HCT116 (cell line): Measurements from ENCODE around the gene HYAL1. TPM values are rescaled to one million over a fixed set of nuclear protein-coding genes. Genes with fewer than 3 reads are reported as not detected.

Experiments
- ATAC-seq: fragments of 200-7000 bp; cut with Tn5 transposase; 2 replicates; pipeline ENCODE4 v1.9.1; 2020; ENCODE audit warnings: mild to moderate bottlenecking, moderate library complexity
- BruUV-seq: library from RNA; stranded (reverse); fragments of 400-500 nt; replicated peaks from 2 replicates; lab custom pipeline; 2021; lab: Mats Ljungman, UMichigan
- CTCF ChIA-PET: fragments of 300-600 bp; sonication (Branson Sonifier 250); formaldehyde crosslinking; loops from one replicate; lab custom pipeline; 2021; ENCODE audit warnings: antibody characterized with exemption; lab: Charles Lee
- POLR2A ChIA-PET: fragments of 300-600, 350-600 bp; sonication (Branson Sonifier 250); formaldehyde crosslinking; loops from one replicate; lab custom pipeline; 2021; ENCODE audit warnings: antibody characterized with exemption; lab: Charles Lee
- RAD21 ChIA-PET, 2 experiments: fragments of 300-600 bp; sonication (Branson Sonifier 250); formaldehyde crosslinking; loops; one replicate each; lab custom pipeline; 2023; ENCODE audit warnings: low total read pairs in 2 of 2; ENCODE audit not compliant: uncharacterized antibody in 2 of 2, unreplicated experiment in 2 of 2, low non-redundant PET in 1 of 2; lab: Charles Lee
- DNase-seq: peaks from one replicate; pipeline ENCODE4 v3.0.0-alpha.2; 2010; ENCODE audit warnings: low read depth, low spot score
- H2AFZ ChIP-seq: fragments of 200-600 bp; shearing (Covaris generic), sonication (generic); 2 replicates; pipeline ENCODE4 v1.6.1; 2017; ENCODE audit warnings: low read depth, mixed run types, mixed read lengths, antibody characterized with exemption, low read length; ENCODE audit not compliant: poor library complexity, severe bottlenecking
- H3K27ac ChIP-seq: 2 replicates; pipeline ENCODE4 v1.5.1; 2012; ENCODE audit warnings: low read depth, low read length
- H3K27me3 ChIP-seq: fragments of 200-600 bp; sonication (generic); 2 replicates; pipeline ENCODE4 v1.6.1; 2016; ENCODE audit warnings: mixed run types, low read length, mixed read lengths; ENCODE audit not compliant: insufficient read depth
- H3K36me3 ChIP-seq, 2 experiments: fragments of 200-500 bp in 1 of 2; fragments of 200-600 bp in 1 of 2; sonication (Bioruptor generic) in 1 of 2; sonication (generic) in 1 of 2; 2 replicates each; pipeline versions ENCODE4 v1.5.1 to v1.6.1; 2014 to 2016; ENCODE audit warnings: low read length in 2 of 2, inconsistent platforms in 1 of 2, mixed read lengths in 1 of 2, mixed run types in 1 of 2; ENCODE audit not compliant: insufficient read depth in 2 of 2, control insufficient read depth in 1 of 2
- H3K4me1 ChIP-seq, 2 experiments: fragments of 200-600 bp in 1 of 2; sonication (generic) in 1 of 2; 2 replicates each; pipeline versions ENCODE4 v1.5.1 to v1.6.1; 2012 to 2017; ENCODE audit warnings: low read length in 2 of 2, inconsistent platforms in 1 of 2, mild to moderate bottlenecking in 1 of 2, mixed read lengths in 1 of 2, mixed run types in 1 of 2, moderate library complexity in 1 of 2; ENCODE audit not compliant: insufficient read depth in 2 of 2, control insufficient read depth in 1 of 2
- H3K4me2 ChIP-seq: fragments of 200-600 bp; sonication (generic); 2 replicates; pipeline ENCODE4 v1.6.1; 2017; ENCODE audit warnings: mixed run types, low read length, mixed read lengths
- H3K4me3 ChIP-seq, 2 experiments: fragments of 200-600 bp in 1 of 2; sonication (generic) in 1 of 2; replicated peaks in 1 of 2; 2 replicates each; pipeline ENCODE4 v1.5.1; 2011 to 2016; ENCODE audit warnings: low read length in 2 of 2, control low read depth in 1 of 2, low read depth in 1 of 2, mild to moderate bottlenecking in 1 of 2, mixed read lengths in 1 of 2, mixed run types in 1 of 2
- H3K79me2 ChIP-seq: fragments of 200-600 bp; sonication (generic); 2 replicates; pipeline ENCODE4 v1.6.1; 2017; ENCODE audit warnings: mild to moderate bottlenecking, mixed run types, low read length, moderate library complexity, mixed read lengths; ENCODE audit not compliant: insufficient read depth
- H3K9ac ChIP-seq: fragments of 200-600 bp; sonication (generic); 2 replicates; pipeline ENCODE4 v1.6.1; 2016; ENCODE audit warnings: low read length, mixed read lengths
- H3K9me2 ChIP-seq: fragments of 200-600 bp; sonication (generic), shearing (Covaris generic); 2 replicates; pipeline ENCODE4 v1.6.1; 2017; ENCODE audit warnings: mixed run types, mild to moderate bottlenecking, moderate library complexity; ENCODE audit not compliant: insufficient read depth
- H3K9me3 ChIP-seq, 2 experiments: fragments of 200-500 bp in 1 of 2; fragments of 200-600 bp in 1 of 2; sonication (Bioruptor generic) in 1 of 2; sonication (generic) in 1 of 2; 2 replicates each; pipeline ENCODE4 v1.6.1; 2014 to 2017; ENCODE audit warnings: low read length in 2 of 2, mixed read lengths in 2 of 2, inconsistent platforms in 1 of 2, low read depth in 1 of 2, mild to moderate bottlenecking in 1 of 2, mixed run types in 1 of 2, moderate library complexity in 1 of 2; ENCODE audit not compliant: control insufficient read depth in 1 of 2, insufficient read depth in 1 of 2
- H4K20me1 ChIP-seq: fragments of 200-600 bp; sonication (generic), shearing (Covaris generic); 2 replicates; pipeline ENCODE4 v1.6.1; 2017; ENCODE audit warnings: mixed run types, mild to moderate bottlenecking, moderate library complexity; ENCODE audit not compliant: insufficient read depth
- CBX3 ChIP-seq: IDR thresholded peaks from 2 replicates; pipeline ENCODE4 v1.6.1; 2012; ENCODE audit warnings: low read depth
- CEBPB ChIP-seq: IDR thresholded peaks from 2 replicates; pipeline ENCODE4 v1.6.1; 2012; ENCODE audit warnings: low read depth
- EGR1 ChIP-seq: IDR thresholded peaks from 2 replicates; pipeline ENCODE4 v1.6.1; 2012; ENCODE audit warnings: low read depth
- ELF1 ChIP-seq: IDR thresholded peaks from 2 replicates; pipeline ENCODE4 v1.6.1; 2012; ENCODE audit warnings: low read depth, borderline replicate concordance
- FOSL1 ChIP-seq: IDR thresholded peaks from 2 replicates; pipeline ENCODE4 v1.6.1; 2012; ENCODE audit warnings: low read depth
- JUND ChIP-seq: IDR thresholded peaks from 2 replicates; pipeline ENCODE4 v1.6.1; 2012
- MAX ChIP-seq: IDR thresholded peaks from 2 replicates; pipeline ENCODE4 v1.6.1; 2012
- POLR2A ChIP-seq: IDR thresholded peaks from 2 replicates; pipeline ENCODE4 v1.7.0; 2011; ENCODE audit warnings: borderline replicate concordance; ENCODE audit not compliant: insufficient read depth, insufficient read length; ENCODE audit errors: extremely low read depth
- RAD21 ChIP-seq: IDR thresholded peaks from 2 replicates; pipeline ENCODE4 v1.6.1; 2012; ENCODE audit warnings: low read depth, mild to moderate bottlenecking
- SIN3A ChIP-seq: IDR thresholded peaks from 2 replicates; pipeline ENCODE4 v1.6.1; 2012; ENCODE audit warnings: low read depth
- ZBTB33 ChIP-seq: IDR thresholded peaks from 2 replicates; pipeline ENCODE4 v1.6.1; 2011; ENCODE audit warnings: mild to moderate bottlenecking, low read length, moderate library complexity; ENCODE audit not compliant: insufficient replicate concordance; ENCODE audit errors: extremely low read depth
- ZFX ChIP-seq: fragments of 450-650 bp; IDR thresholded peaks from 2 replicates; pipeline ENCODE4 v1.6.1; 2017
- ZNF274 ChIP-seq: fragments of 200-500 bp; sonication (Bioruptor generic); IDR thresholded peaks from 2 replicates; pipeline ENCODE4 v1.6.1; 2014; ENCODE audit warnings: mild to moderate bottlenecking, low read depth, low read length, inconsistent platforms
- intact Hi-C: fragments of 100-400 bp; cut with micrococcal nuclease; formaldehyde crosslinking; loops from 2 replicates; pipeline ENCODE4 v1.10.0; 2022
- total RNA-seq: library from RNA; stranded (reverse); gene quantifications from one replicate; pipeline ENCODE4 v1.2.1, GENCODE V29; 2021; ENCODE audit not compliant: unreplicated experiment

HYAL1 gene
- total RNA-seq, 1 experiment from 2014 or later: 6.1 TPM

DNA sequence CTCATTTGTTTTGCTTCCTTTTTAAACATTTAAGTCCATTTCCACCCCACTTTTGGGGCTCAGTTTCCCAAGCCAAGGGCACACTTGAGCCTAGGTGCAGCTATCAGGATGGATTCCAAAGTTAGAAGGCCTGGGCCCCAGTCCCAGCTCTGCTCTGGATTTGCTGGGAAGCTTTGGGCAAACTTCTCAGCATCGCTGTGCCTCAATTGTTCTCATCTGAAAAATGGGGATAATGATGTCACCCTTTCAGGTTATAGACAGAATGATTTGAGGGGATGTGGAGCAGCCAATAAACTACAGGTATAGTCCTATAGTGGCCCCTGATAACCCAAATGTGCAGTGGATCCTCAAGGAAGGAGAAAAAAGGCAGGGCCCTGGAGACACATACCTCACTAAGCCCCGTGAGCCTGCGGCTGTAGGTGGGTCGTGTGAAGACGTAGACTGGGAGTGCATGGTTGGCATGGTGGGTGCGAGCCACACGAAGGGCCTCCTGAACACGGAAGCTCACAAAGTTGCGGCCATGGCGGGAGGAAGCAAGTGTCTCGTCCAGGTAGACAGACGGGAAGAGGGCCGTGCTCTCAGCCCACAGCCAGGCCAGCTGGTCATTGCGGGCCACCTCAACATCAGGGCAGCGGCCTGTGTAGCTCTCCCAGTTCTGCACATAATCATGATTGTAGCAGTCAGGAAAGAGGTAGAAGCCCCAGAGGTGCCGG, 16.0 kb upstream of the HYAL1 start:
- Histone ChIP-seq H3K36me3 (peaks cover 2 to 17% of the 10 kb centered on the region in 2 experiments; a peak in 1 of 4 replicates), H4K20me1 (no peaks in the 10 kb centered on the region), H3K4me3 (no peak overlapping the region), H3K9me2 (no peaks in the 10 kb centered on the region), H2AFZ (no peak overlapping the region), H3K27me3 (no peaks in the 10 kb centered on the region), H3K4me1 (peaks cover 68 to 90% of the 10 kb centered on the region in 2 experiments), H3K9ac (peak overlapping the region; percentile 88; the same call in 1 of the 2 replicates), H3K9me3 (no peaks in the 10 kb centered on the region), H3K79me2 (peaks cover 51% of the 10 kb centered on the region), H3K4me2 (peak overlapping the region; percentile 92), H3K27ac (peak overlapping the region; percentile 98)
- ChIA-PET RAD21 (no interaction called here), POLR2A (no interaction called here), CTCF (interaction anchor here (0.7 kb wide), 1 partner anchor 9 kb away, joined by 3 read pairs; the partner anchor contains the start of gene TUSC2)
- ATAC-seq (no peak), DNase-seq (no peak)
- TF ChIP-seq JUND: no peak
- no peak for TF ChIP-seq ELF1
- no peak for TF ChIP-seq FOSL1
- TF ChIP-seq CBX3: no peak
- TF ChIP-seq ZNF274: no peak
- no peak for TF ChIP-seq SIN3A
- no TSS peak for BruUV-seq
- intact Hi-C loops: no loop called here

GRCh38 chr3:50318615-50319014, 15.2 kb upstream of the HYAL1 start:
- no peak overlapping the region for H2AFZ ChIP-seq
- peaks cover 2 to 17% of the 10 kb centered on the region in 2 experiments; a peak in 1 of 4 replicates for H3K36me3 ChIP-seq
- H3K9ac ChIP-seq: peak overlapping the region; percentile 65; the same call in 1 of the 2 replicates
- RAD21 ChIA-PET: interaction anchor here in 1 of 2 experiments (1.5 kb wide), 1 partner anchor 19 kb away, joined by 4 read pairs; the partner anchor contains the start of genes HYAL3 and NAA80
- H3K4me1 ChIP-seq: peaks cover 65 to 93% of the 10 kb centered on the region in 2 experiments
- ATAC-seq (no peak), DNase-seq (no peak)
- H3K27me3 ChIP-seq: no peaks in the 10 kb centered on the region
- CTCF ChIA-PET: interaction anchor here (0.7 kb wide), 2 partner anchors 10 to 18 kb away, joined by 3 read pairs; partner anchors contain the start of gene TUSC2
- intact Hi-C loops: no loop called here
- H3K9me2 ChIP-seq: no peaks in the 10 kb centered on the region
- peak overlapping the region; percentile 98 for H3K27ac ChIP-seq
- no peak overlapping the region for H3K4me3 ChIP-seq
- peak overlapping the region; percentile 92 for H3K4me2 ChIP-seq
- H3K79me2 ChIP-seq: peaks cover 51% of the 10 kb centered on the region
- H4K20me1 ChIP-seq: no peaks in the 10 kb centered on the region
- POLR2A ChIA-PET: no interaction called here
- no TSS peak for BruUV-seq
- H3K9me3 ChIP-seq: no peaks in the 10 kb centered on the region
- TF ChIP-seq MAX (no peak), ELF1 (no peak), ZFX (no peak), EGR1 (no peak), ZNF274 (no peak), POLR2A (no peak), ZBTB33 (no peak), RAD21 (no peak), CEBPB (no peak)
